Stromal cell of bone marrow (primary cell): ENCODE results near the gene TRIM26.
"Not testable (repeated sequence)": the region's sequence is repeated elsewhere in the genome, so short reads cannot be mapped to it uniquely, and the experiment has no call there.

Experiments used
- DNase-seq: peaks from one replicate; pipeline ENCODE4 v3.0.0-alpha.2; 2012; ENCODE audit warnings: low read depth

TRIM26 gene

DNA sequence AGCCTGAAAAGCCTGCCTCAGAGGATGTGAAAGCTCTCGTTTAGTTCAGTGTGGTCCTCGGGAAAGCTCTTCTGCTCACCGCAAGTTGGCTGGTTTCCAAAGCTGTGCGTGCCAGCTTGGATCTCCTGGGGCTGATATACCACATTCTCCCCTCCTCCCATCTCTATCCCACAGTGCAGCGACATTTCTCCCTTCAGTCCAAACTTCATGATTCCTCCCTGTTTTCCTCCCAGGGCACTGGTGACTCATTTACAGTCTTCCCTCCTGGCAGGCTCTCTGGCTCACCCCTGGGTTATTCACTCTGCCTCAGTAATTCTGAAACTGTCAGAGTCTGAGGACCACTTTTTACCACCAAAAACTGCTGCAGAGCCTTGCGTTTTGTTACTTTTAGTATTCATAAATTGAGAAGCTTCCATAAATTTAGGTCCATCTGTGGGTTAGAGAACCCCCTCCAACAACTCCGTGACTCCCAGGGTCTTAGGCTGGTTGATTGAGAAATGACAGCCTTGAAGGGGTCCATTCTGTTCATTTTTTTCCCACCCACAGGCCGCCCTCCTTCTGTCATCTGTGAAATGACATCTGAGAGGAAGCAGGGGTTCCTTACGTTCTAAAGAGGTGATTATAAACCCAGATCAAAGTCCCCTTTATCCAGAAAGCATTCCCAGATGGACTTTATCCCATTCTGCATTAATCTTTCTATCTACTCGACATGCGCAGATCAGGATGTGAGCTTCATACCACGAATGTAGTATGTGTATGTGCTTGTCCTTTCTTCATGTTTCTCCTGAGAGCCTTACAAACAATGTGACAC lies 58.3 kb downstream of the TRIM26 start:
- DNase-seq: peak; percentile 82

DNA sequence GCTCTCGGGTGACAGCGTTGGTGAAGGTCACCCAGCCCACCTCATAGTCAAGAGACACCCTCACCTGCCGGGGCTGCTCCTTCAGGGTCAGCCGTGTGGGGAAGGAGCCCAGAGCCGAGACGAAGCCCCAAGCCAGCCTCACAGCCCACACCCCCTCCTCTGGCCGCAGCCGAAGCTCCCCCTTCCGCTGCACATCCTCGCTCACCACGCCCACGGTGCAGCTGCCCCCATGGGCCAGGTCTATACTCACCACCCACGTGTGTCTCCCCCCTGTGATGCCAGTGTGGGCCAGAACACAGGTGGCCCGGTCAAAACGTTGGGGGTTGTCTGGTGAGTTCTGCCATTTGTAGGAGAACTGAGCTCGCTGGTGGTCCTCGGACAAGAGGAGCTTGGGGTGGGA lies 59.1 kb downstream of the TRIM26 start:
- no peak for DNase-seq

DNA sequence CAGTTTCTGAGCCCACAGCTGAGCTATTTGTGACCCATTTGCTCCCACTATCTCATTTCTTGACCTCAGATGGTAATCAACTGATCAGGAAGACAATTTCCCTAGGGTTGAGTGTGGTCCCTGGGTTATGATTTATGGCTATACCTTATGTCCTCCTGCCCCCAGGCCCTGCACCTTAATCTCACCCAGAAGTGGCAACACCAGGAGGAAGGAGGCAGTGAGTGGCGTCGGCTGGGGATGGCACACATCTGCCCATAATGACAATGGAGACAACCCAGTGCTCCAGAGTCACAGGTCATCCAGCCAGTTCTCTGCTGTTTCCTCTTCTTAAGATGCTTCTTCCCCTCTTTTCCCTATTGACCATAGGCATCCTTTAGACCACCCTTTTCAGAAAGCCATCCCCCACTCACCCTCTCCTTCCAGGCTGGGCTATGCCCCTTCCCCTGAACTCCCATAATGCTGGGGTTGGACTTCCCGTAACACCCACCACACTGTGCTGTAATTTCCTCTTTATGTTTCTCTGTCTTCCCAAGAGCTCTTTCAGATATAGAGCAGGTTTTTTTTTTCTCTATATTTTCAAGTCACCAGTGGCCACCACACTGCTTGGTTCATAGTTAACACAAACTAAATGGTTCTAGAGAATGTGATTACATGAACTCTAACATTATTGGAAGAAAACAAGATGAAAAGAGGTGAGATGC lies 60.1 kb downstream of the TRIM26 start:
- DNase-seq: no peak

DNA sequence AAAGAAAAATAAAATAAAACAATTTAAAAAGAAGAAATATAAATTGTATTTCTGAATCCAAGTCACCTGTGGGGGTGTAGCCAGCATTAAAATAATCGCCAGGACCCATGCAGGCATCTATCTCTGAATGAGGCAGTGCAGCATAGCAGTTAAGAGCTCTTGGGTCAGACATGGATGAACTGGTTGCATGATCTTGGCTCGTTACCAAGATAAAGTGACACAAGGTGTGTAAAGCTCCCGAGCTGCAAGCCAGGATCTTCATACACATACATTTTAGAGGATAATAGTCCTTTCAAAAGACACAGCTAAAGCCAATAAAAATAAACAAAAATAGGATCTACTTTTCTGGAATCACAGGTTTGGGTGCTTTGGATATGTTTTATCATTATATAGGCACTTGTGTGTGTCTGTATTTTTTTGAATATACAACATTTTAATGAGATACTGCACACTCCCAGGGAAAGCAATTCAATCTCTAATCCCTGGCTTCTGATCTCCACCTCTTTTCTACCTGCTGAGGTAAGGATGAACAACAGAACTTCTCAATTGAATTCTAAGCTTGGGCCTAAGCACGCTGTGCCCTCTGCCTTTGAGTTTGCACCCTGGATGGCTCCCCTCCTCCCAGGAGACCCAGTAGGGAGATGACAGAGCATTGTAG lies 61.1 kb downstream of the TRIM26 start:
- DNase-seq: no peak

DNA sequence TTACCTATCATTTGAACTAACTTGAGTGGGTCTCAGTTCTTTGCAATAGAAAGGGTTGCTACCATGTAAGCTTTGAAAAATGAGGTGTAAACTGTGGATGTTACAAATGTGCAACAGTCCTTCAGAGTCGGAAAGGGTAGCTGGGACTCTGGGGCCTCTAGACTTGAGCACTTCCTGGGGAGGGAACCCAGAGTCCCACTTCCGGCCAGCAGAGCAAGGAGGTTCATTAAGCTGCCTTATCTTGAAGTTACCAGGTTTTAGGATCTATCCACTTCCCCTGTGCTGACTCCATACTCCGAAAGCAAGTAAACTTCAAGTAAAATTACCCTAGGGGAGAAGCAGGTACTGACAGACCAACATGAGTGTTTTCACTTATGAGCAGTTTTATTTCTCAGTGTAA lies 61.6 kb downstream of the TRIM26 start:
- DNase-seq: no peak

DNA sequence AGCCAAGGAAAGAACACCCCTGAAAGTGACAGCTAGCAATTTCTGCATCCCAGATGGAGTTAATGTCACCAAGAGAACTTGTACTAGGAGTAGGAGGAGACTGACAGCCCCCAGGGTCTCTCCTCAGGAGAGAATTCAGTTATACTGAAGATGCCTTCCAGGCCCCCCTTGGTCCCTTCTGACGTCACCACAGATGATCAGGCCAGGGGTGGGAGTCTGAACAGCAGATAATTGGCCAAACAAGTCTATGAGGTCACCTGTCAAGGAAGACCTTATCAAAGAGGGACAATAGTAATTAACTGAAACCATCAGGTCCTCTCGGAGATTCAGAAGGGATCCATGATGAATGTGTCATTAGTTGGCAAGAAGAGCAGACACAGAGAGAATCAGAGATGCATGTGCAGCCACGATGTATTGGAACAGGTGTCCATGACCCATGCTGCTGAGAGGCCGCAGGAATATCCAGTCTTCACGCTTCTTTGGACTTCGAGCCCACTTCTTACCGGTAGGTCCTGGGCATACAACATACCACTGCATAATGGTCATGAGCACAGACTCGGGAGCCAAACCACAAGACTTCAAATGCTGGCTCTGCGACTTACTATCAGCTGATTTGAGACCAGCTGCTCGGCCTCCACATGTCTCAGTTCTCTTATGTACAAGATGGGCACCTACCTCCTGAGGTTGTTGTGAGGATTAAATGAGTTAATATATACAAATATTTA lies 62.4 kb downstream of the TRIM26 start:
- no peak for DNase-seq

DNA sequence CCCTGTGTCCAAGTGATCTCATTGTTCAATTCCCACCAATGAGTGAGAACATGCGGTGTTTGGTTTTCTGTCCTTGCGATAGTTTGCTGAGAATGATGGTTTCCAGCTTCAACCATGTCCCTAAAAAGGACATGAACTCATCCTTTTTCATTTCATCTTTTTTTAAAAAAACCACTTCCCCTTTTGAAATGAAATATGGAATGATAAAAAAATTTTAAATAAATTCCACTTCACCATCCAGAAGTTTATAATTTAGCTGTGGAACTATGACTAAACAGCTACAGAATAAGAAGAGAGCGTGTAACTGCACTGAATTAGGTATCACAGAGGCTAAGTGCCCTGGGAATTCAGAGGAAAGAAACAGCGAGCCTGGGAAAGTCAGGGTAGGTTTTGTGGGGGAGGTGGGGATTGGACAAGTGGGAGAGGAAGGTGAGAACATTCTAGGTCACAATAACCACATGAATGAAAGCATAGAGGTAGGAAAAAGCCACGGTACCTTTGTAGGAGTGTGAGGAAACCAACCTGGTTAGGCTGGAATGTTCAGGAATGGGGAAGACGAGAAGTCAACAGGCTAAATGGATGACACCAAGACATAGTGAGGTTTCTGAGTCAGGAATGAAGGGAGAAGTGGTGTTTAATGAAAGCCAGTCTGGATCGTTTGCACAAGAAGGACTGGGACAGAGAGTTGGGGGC lies 63.2 kb downstream of the TRIM26 start:
- no peak for DNase-seq

DNA sequence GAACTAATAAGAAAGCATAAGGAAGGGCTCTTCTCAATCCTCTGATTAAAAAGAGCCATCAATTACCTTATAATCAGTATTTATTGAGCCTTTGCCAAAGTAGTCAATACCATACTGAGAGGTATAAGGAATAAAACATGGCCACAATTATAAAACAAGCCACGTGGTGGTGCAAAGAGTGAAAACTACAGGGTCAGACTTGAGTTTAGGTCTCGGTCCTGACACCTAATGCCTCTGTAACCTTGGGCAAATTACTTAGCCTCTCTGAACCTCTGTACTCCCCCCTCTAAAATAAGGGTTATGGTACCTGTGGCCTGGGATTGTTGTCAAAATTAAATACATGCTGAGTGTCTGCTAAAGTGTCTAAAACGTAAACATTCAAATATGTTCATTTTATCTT lies 64.0 kb downstream of the TRIM26 start:
- no peak for DNase-seq

DNA sequence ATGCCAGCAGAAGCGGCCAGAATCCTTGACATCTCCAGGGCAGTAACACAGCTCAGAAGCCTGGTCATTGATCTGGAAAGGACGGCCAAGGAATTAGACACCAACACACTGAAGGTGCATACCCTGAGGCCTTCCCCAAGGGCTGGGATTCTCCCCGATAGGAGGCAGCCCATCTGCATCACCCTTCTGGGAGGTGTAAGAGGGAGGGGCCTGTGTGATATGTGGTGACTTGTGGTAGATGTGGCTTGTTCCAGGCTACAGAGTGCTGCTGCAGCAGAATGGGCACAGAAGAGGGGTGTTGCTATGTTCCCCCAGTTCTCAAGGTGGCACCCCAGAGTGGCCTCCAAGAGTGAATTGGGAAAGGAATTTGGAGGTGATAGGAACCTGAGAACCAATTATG lies 66.1 kb downstream of the TRIM26 start:
- no peak for DNase-seq

DNA sequence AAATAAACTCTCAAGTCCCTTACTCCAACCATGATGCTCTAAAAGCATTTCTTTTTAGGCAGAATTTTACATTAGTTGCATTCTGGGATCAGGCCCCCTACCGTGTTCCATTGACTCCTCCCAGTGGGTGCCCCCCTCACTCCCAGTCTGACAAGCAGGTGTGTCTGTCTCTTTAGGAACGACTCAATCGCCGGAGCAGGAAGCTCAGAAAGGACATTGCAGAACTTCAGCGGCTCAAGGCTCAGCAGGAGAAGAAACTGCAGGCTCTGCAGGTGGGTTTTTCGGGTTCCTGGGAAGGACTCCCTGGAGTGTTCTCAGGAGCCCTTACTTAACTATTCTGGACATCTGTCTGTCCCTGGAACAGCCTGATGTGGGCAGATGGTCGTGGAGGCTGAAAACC lies 67.4 kb downstream of the TRIM26 start:
- no peak for DNase-seq

DNA sequence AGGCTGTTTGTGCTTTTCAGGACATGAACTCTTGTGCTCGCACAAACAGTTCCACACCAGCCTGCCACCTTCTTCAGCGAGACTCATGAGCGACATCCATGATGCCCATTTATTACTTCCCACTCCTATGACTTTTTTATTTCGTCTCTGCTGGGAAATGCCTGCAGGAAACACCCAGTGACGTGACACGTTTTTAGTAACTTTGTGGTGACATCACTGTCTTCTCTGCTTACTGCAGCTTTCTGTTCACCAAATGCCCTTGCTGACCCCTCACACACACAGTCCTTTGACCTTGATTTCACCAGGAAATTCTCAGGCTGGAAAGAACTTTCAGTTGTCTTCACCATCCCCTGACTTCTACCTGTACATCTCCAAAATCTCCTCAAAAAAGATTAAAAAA lies 68.4 kb downstream of the TRIM26 start:
- DNase-seq: no peak

DNA sequence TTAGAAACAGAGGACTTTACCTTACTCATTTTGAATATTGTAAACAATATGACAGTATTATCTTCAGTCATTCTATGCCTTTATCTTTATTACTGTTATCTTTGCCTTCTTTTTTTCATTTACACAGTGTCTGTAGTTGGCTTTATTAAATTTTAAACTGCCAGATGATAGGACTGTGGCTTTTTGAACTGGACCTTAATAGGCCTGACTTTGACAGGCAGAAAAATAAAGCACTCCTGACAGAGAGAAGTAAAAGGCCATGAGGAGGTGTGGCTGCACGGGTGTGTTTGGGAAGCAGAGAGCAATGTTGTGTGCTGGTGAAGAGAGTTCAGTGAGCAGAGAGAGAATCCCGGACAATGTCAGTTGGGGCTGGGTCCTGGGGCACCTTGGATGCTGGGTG lies 69.4 kb downstream of the TRIM26 start:
- DNase-seq: no peak

DNA sequence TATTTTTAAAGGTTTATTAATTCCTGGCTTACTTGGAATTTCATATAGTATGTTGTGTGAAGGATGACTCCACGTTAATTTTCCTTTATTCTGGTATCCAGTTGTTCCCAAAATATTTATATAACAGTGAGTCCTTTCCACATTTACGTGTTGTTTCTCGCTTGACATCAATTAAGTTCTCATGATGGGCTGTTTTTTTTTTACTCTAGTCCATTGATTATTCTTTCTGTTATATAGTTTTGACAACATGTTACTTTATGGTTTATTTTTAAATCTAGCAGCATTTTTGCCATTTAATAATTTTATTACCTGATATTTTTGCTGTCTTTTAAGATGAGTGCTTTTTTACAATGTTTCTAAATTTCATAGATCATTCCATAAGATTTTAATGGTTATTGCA lies 70.5 kb downstream of the TRIM26 start:
- DNase-seq: no peak

DNA sequence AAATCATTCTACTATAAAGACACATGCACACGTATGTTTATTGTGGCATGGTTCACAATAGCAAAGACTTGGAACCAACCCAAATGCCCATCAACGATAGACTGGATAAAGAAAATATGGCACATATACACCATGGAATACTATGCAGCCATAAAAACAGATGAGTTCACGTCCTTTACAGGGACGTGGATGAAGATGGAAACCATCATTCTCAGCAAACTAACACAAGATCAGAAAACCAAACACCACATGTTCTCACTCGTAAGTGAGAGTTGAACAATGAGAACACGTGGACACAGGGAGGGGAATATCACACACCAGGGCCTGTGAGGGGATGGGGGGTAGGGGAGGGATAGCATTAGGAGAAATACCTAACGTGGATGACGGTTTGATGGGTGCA lies 73.0 kb downstream of the TRIM26 start:
- not testable (repeated sequence) for DNase-seq

DNA sequence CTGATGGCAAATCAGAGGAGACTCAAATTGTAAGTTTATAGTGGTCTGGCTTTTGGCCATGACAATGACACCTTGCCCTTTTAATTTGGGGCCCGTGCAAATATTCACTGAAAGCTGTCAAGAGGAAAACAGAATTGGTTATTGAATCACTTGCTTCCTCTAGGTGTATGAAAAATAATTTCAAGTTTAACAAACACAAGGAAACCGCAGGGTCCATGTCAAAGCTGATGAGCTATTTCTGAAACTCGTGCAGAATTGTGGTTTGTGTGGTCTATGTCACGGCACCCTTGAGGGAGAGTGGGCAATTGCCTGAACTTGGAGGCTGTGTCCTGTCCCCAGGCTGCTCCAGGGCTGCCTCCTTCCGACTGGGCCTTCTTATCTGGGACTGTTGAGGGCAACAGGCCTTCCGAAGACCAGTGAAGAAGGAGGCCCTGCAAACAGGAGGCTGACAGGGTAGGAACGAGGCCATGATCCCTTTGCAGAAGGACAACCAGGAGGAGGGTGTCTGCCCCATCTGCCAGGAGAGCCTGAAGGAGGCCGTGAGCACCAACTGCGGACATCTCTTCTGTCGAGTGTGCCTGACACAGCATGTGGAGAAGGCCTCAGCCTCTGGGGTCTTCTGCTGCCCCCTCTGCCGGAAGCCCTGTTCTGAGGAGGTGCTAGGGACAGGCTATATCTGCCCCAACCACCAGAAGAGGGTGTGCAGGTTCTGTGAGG lies 76.5 kb downstream of the TRIM26 start:
- no peak for DNase-seq

DNA sequence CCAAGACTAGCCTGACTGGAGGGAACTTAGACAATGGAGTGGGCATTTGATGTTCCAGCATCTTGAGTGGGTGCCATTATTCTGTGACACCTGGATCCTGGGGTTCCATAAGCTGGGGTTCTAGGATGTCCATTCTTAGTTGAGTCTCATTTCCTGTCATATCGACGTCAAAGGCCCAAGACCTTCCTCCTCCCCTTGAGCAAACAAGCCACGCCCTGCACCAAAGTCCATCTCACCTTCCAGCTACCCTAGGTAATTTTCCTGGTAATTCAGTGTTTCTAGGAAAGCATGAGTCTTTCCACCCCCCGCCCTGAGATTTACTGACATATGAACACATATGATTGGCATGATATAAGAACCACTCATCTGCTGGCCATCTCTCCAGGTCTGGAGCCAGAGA lies 77.4 kb downstream of the TRIM26 start, which contains the start of gene TRIM40:
TSS of gene TRIM40 (plus strand) at position 384 of the 400 bp plus-strand sequence. CDS start 897 bp downstream, outside the sequence.
- DNase-seq: no peak

DNA sequence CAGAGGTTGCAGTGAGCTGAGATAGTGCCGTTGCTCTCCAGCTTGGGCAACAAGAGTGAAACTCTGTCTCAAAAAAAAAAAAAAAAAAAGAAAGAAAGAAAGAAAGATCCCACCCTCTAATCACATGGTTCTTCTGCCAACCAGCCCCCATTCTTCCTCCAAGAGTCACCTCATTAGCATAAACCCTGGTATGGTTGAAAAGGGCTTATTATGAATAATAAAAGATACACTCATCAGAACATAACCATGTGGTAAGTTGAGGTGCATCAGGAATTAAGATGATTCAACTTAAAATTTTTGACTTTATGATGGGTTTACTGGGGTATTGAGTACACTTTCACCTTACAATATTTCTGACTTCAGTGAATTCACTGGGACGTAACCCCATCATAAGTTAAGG lies 78.1 kb downstream of the TRIM26 start:
- no peak for DNase-seq
